ENCODE results near the gene GRM4. TPM values are rescaled to one million over a fixed set of nuclear protein-coding genes. Genes with fewer than 3 reads are reported as not detected.

GRM4 gene
- total and polyA plus RNA-seq, 2 donors from 2014 or later: not detected

- no peak for FAIRE-seq
Measured at GRCh38 chr6:34073540-34073939, 72.3 kb downstream of the GRM4 start.

GRCh38 chr6:34072727-34073126, 73.2 kb downstream of the GRM4 start:
- TF ChIP-seq CTCF (IDR thresholded peaks at IDR 0.05; ENCODE audit: borderline replicate concordance, extremely low read depth, insufficient read depth): no peak
- Histone ChIP-seq H3K9ac (ENCODE audit: low read length in 3 of 3) (no peak overlapping the region), H3K9me3 (ENCODE audit: control insufficient read depth in 2 of 3, insufficient read depth in 1 of 3, low read length in 3 of 3) (peaks cover 0 to 7% (median 0%) of the 10 kb centered on the region in 3 donors), H3K36me3 (ENCODE audit: control insufficient read depth in 2 of 3, insufficient read depth in 3 of 3, low read length in 3 of 3) (no peaks in the 10 kb centered on the region), H3K27ac (ENCODE audit: low read depth in 2 of 2, low read length in 2 of 2) (no peak overlapping the region), H3K27me3 (ENCODE audit: control insufficient read depth, insufficient read depth, low read length) (no peaks in the 10 kb centered on the region), H3K4me3 (ENCODE audit: low read length in 3 of 3) (no peak overlapping the region), H3K4me1 (ENCODE audit: control insufficient read depth in 2 of 3, insufficient read depth in 2 of 3, low read depth in 1 of 3, low read length in 3 of 3) (no peaks in the 10 kb centered on the region)
- intact Hi-C loops (cut with DNase I): no loop called here
- no peak for DNase-seq
- no peak for FAIRE-seq

More at GRCh38 chr6:34073540-34073939, 72.3 kb downstream of the GRM4 start:
- TF ChIP-seq CTCF (IDR thresholded peaks at IDR 0.05; ENCODE audit: borderline replicate concordance, extremely low read depth, insufficient read depth): no peak
- intact Hi-C loops (cut with DNase I): no loop called here
- H3K9me3 ChIP-seq (ENCODE audit: control insufficient read depth in 2 of 3, insufficient read depth in 1 of 3, low read length in 3 of 3): peaks cover 0 to 7% (median 0%) of the 10 kb centered on the region in 3 donors
- no peak overlapping the region for H3K9ac ChIP-seq (ENCODE audit: low read length in 3 of 3)
- H3K4me1 ChIP-seq (ENCODE audit: control insufficient read depth in 2 of 3, insufficient read depth in 2 of 3, low read depth in 1 of 3, low read length in 3 of 3): no peaks in the 10 kb centered on the region
- DNase-seq: peak in 3 of 5 donors; percentile 31 to 44 (median 37)
- H3K4me3 ChIP-seq (ENCODE audit: low read length in 3 of 3): no peak overlapping the region
- H3K36me3 ChIP-seq (ENCODE audit: control insufficient read depth in 2 of 3, insufficient read depth in 3 of 3, low read length in 3 of 3): no peaks in the 10 kb centered on the region
- H3K27ac ChIP-seq (ENCODE audit: low read depth in 2 of 2, low read length in 2 of 2): no peak overlapping the region
- H3K27me3 ChIP-seq (ENCODE audit: control insufficient read depth, insufficient read depth, low read length): no peaks in the 10 kb centered on the region

- FAIRE-seq (no peak), DNase-seq (no peak)
- no peak overlapping the region for H3K27ac ChIP-seq (ENCODE audit: low read depth in 2 of 2, low read length in 2 of 2)
- no peaks in the 10 kb centered on the region for H3K4me1 ChIP-seq (ENCODE audit: control insufficient read depth in 2 of 3, insufficient read depth in 2 of 3, low read depth in 1 of 3, low read length in 3 of 3)
- H3K27me3 ChIP-seq (ENCODE audit: control insufficient read depth, insufficient read depth, low read length): no peaks in the 10 kb centered on the region
- H3K36me3 ChIP-seq (ENCODE audit: control insufficient read depth in 2 of 3, insufficient read depth in 3 of 3, low read length in 3 of 3): no peaks in the 10 kb centered on the region
- H3K9me3 ChIP-seq (ENCODE audit: control insufficient read depth in 2 of 3, insufficient read depth in 1 of 3, low read length in 3 of 3): peaks cover 0 to 7% (median 0%) of the 10 kb centered on the region in 3 donors
- intact Hi-C loops (cut with DNase I): no loop called here
- H3K9ac ChIP-seq (ENCODE audit: low read length in 3 of 3): no peak overlapping the region
- H3K4me3 ChIP-seq (ENCODE audit: low read length in 3 of 3): no peak overlapping the region
- no peak for TF ChIP-seq CTCF (IDR thresholded peaks at IDR 0.05; ENCODE audit: borderline replicate concordance, extremely low read depth, insufficient read depth)
Measured at GRCh38 chr6:34071884-34072379, 74.0 kb downstream of the GRM4 start.
